HUES6 (cell line): ENCODE measurements around the gene NOSTRIN.

Source experiments
- H3K27ac ChIP-seq: 2 replicates; pipeline ENCODE4 v1.7.0; 2013; ENCODE audit warnings: low read depth, mild to moderate bottlenecking, low read length, inconsistent platforms
- H3K27me3 ChIP-seq: 2 replicates; pipeline ENCODE4 v1.6.1; 2013; ENCODE audit warnings: low read length; ENCODE audit not compliant: control insufficient read depth, insufficient read depth
- H3K36me3 ChIP-seq: 2 replicates; pipeline ENCODE4 v1.6.1; 2013; ENCODE audit warnings: low read length; ENCODE audit not compliant: control insufficient read depth, insufficient read depth
- H3K4me1 ChIP-seq: 2 replicates; pipeline ENCODE4 v1.6.1; 2013; ENCODE audit warnings: low read length; ENCODE audit not compliant: control insufficient read depth, insufficient read depth
- H3K4me3 ChIP-seq: 2 replicates; pipeline ENCODE4 v1.5.1; 2013; ENCODE audit warnings: low read depth, low read length
- H3K9ac ChIP-seq: one replicate; pipeline ENCODE4 v1.6.1; 2013; ENCODE audit warnings: mild to moderate bottlenecking, low read length
- H3K9me3 ChIP-seq: 2 replicates; pipeline ENCODE4 v1.6.1; 2013; ENCODE audit warnings: low read depth, low read length; ENCODE audit not compliant: control insufficient read depth, insufficient read depth

The NOSTRIN gene

GRCh38 chr2:168802859-168803725 lies 655 bp downstream of the NOSTRIN start:
- H3K4me3 ChIP-seq, result no peak overlapping the region
- no peaks in the 10 kb centered on the region for H3K27me3 ChIP-seq
- no peaks in the 10 kb centered on the region for H3K9me3 ChIP-seq
- H3K27ac ChIP-seq, result no peak overlapping the region
- H3K36me3 ChIP-seq, result no peaks in the 10 kb centered on the region
- peaks cover 29% of the 10 kb centered on the region for H3K4me1 ChIP-seq
- H3K9ac ChIP-seq, result no peak overlapping the region

- H3K4me1 ChIP-seq, result peaks cover 18% of the 10 kb centered on the region
- no peak overlapping the region for H3K4me3 ChIP-seq
- H3K27ac ChIP-seq, result no peak overlapping the region
- no peaks in the 10 kb centered on the region for H3K27me3 ChIP-seq
- H3K9ac ChIP-seq, result no peak overlapping the region
- H3K36me3 ChIP-seq, result no peaks in the 10 kb centered on the region
- H3K9me3 ChIP-seq, result no peaks in the 10 kb centered on the region
Observed at GRCh38 chr2:168804214-168804613, 1.8 kb downstream of the NOSTRIN start.

GRCh38 chr2:168805615-168806014 lies 3.2 kb downstream of the NOSTRIN start:
- Histone ChIP-seq H3K36me3 (no peaks in the 10 kb centered on the region), H3K9me3 (no peaks in the 10 kb centered on the region), H3K4me3 (no peak overlapping the region), H3K9ac (no peak overlapping the region), H3K27me3 (no peaks in the 10 kb centered on the region), H3K27ac (no peak overlapping the region), H3K4me1 (peaks cover 17% of the 10 kb centered on the region)

DNA sequence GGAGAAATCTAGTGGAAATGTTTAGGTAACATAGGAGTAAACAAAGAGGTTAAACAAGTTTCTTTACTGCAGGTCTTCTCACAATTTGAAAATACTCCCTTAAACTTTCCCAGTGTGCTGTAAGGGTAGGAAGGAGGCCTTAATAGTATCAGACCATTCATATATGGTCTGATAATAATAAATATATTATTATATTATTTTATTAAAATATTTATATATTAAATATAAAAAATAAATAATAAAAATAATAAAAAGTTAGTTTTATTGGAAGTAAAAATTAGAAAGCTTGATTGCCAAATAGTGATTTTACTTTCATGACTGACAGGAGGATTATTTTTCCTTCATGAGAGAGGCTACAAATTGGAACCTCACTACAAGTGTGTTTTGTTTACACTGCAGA lies 7.1 kb downstream of the NOSTRIN start:
- Histone ChIP-seq H3K27me3 (no peaks in the 10 kb centered on the region), H3K9me3 (no peaks in the 10 kb centered on the region), H3K36me3 (no peaks in the 10 kb centered on the region), H3K4me3 (no peak overlapping the region), H3K27ac (no peak overlapping the region), H3K9ac (no peak overlapping the region), H3K4me1 (peaks cover 6% of the 10 kb centered on the region)

- Histone ChIP-seq H3K27me3 (no peaks in the 10 kb centered on the region), H3K27ac (no peak overlapping the region), H3K4me3 (no peak overlapping the region), H3K4me1 (peaks cover 6% of the 10 kb centered on the region), H3K36me3 (no peaks in the 10 kb centered on the region), H3K9ac (no peak overlapping the region), H3K9me3 (no peaks in the 10 kb centered on the region)
Observed at GRCh38 chr2:168810235-168810634, 7.8 kb downstream of the NOSTRIN start.

- Histone ChIP-seq H3K27me3 (no peaks in the 10 kb centered on the region), H3K9ac (no peak overlapping the region), H3K4me1 (peaks cover 10% of the 10 kb centered on the region), H3K4me3 (no peak overlapping the region), H3K27ac (no peak overlapping the region), H3K36me3 (no peaks in the 10 kb centered on the region), H3K9me3 (no peaks in the 10 kb centered on the region)
Observed at GRCh38 chr2:168811696-168812095, 9.3 kb downstream of the NOSTRIN start.

DNA sequence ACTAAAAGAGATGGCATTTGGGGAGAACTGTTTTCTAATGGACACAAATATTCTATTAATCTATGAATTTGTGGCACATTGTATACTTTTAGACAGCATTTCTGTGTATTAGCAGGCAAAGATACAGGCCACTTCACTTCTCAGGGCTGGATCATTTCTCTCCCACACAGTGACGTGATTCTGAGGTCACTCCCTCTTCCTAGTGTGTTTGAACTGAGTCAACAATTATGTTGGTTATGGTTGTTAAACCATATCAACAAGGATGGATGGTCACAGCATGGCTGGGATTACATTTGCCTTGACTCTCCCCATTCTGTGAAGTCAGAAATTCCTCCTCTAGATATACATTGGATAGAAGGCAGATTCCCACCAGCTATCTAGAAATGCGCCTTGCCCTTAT lies 11.6 kb downstream of the NOSTRIN start:
- H3K9me3 ChIP-seq, result no peaks in the 10 kb centered on the region
- H3K36me3 ChIP-seq, result no peaks in the 10 kb centered on the region
- H3K9ac ChIP-seq, result no peak overlapping the region
- no peaks in the 10 kb centered on the region for H3K27me3 ChIP-seq
- H3K27ac ChIP-seq, result no peak overlapping the region
- H3K4me1 ChIP-seq, result peaks cover 11% of the 10 kb centered on the region
- H3K4me3 ChIP-seq, result no peak overlapping the region

DNA sequence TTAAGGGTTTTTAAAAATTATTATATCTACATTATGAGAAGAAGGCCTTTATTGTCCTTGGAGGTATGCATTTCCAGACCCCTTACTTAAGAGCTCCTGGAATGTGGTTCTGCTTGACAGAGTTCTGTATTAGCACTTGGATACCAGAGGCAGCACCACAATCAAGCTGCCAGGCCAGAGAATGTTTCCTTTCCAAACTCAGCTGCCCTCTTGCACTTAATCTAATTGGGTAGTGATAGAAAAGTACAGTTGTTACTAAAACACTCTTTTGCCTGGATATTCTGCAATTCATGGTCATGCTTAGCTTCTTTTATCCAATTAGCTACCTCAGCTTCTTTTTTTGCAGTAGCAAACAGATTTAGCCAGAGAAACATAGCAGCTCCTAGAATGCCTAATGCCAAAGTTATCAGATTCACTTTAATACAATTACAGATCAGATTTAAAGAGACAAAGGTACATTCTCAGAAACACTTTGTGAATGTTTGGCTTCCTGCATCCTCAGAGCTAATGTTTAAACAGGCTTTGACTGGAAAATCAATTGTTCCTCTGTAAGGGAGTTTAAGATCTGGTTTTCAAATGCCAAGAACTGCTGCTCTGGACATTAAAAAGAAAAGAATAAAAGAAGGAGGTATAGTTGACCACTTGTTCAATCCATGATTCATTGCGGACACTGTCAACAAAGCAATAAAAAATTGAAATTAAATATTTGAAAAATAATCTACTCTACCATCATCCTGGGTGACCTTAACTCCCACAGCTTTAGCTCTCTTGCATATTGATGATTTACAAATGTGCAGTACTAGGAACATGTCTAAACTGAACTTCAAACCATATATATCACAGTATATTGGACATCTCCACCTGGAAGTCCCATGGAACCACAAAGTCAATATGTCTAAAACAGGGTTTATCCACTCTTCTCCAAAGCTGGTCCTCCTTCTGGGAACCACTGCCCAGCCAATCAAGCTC lies 12.8 kb downstream of the NOSTRIN start:
- Histone ChIP-seq H3K27me3 (no peaks in the 10 kb centered on the region), H3K4me1 (peaks cover 14% of the 10 kb centered on the region), H3K36me3 (no peaks in the 10 kb centered on the region), H3K9ac (no peak overlapping the region), H3K9me3 (no peaks in the 10 kb centered on the region), H3K4me3 (no peak overlapping the region), H3K27ac (no peak overlapping the region)

DNA sequence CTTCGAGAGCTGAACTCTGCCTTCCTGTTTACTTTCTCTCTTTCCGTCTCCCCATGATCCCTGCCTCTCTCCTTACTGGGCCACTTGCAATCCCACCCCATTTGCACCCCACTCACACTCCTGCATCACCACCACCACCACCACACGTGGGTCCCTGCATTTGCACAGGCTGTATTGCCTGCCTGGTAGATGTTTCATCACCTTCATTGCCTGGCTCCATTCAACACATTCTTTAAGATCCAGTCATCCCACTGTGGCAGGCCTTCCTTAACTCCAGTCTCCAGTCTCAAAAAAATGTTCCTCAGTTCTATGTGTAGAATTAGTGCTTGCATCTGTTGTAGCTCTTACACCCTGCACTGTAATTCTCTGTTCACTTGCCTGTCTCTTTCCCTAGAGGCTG lies 13.9 kb downstream of the NOSTRIN start:
- H3K27me3 ChIP-seq, result no peaks in the 10 kb centered on the region
- H3K9me3 ChIP-seq, result no peaks in the 10 kb centered on the region
- no peak overlapping the region for H3K9ac ChIP-seq
- H3K36me3 ChIP-seq, result no peaks in the 10 kb centered on the region
- H3K27ac ChIP-seq, result no peak overlapping the region
- no peak overlapping the region for H3K4me3 ChIP-seq
- H3K4me1 ChIP-seq, result peaks cover 10% of the 10 kb centered on the region; the same call in 1 of the 2 replicates

- no peak overlapping the region for H3K4me3 ChIP-seq
- no peaks in the 10 kb centered on the region for H3K27me3 ChIP-seq
- no peaks in the 10 kb centered on the region for H3K9me3 ChIP-seq
- H3K9ac ChIP-seq, result no peak overlapping the region
- no peak overlapping the region for H3K27ac ChIP-seq
- peaks cover 10% of the 10 kb centered on the region; the same call in 1 of the 2 replicates for H3K4me1 ChIP-seq
- no peaks in the 10 kb centered on the region for H3K36me3 ChIP-seq
Observed at GRCh38 chr2:168819050-168819715, 16.7 kb downstream of the NOSTRIN start.
